ENCODE measurements around the gene HCN2. TPM values are rescaled to one million over a fixed set of nuclear protein-coding genes. Genes with fewer than 3 reads are reported as not detected.

The HCN2 gene
- total and polyA plus RNA-seq, 2 of the 13 experiments (the other 11 are each of a cell fraction or from before 2014, with no cell fraction given): 0.01 TPM; not detected in 1

GRCh38 chr19:584240-585001 is 5.3 kb upstream of the HCN2 start (continued):
- TF ChIP-seq HNRNPL (IDR thresholded peaks at IDR 0.05; ENCODE audit: low read depth, low read length) (0 out of 2 replicates have a peak, but pooled peaks have one; percentile 54), HNF1B (CRISPR knock-in tag; IDR thresholded peaks at IDR 0.05) (peak; percentile 89), REPIN1 (CRISPR knock-in tag; IDR thresholded peaks at IDR 0.05; ENCODE audit: borderline replicate concordance, low read depth) (0 out of 2 replicates have a peak, but pooled peaks have one; percentile 17), HMGXB4 (CRISPR knock-in tag; IDR thresholded peaks at IDR 0.05; ENCODE audit: borderline replicate concordance in 1 of 2, low read depth in 1 of 2) (peak; percentile 26 to 88; a peak in 2 of 4 replicates), PHF20 (CRISPR knock-in tag; IDR thresholded peaks at IDR 0.05) (peak; percentile 43; the same call in 1 of the 2 replicates), TGIF2 (CRISPR knock-in tag; IDR thresholded peaks at IDR 0.05) (0 out of 2 replicates have a peak, but pooled peaks have one; percentile 62), XRCC5 (optimal IDR thresholded peaks at IDR 0.05; ENCODE audit: low read length) (peak; percentile 58), JUN (CRISPR knock-in tag; IDR thresholded peaks at IDR 0.05) (no peak), ZBTB42 (CRISPR knock-in tag; IDR thresholded peaks at IDR 0.05) (no peak), FOXP4 (CRISPR knock-in tag; IDR thresholded peaks at IDR 0.05) (0 out of 2 replicates have a peak, but pooled peaks have one; percentile 7), JUNB (CRISPR knock-in tag; IDR thresholded peaks at IDR 0.05; ENCODE audit: borderline replicate concordance) (no peak), DPF2 (CRISPR knock-in tag; IDR thresholded peaks at IDR 0.05; ENCODE audit: borderline replicate concordance, low read depth) (no peak), PAF1 (CRISPR knock-in tag; IDR thresholded peaks at IDR 0.05) (peak; percentile 97), FOXC1 (CRISPR knock-in tag; IDR thresholded peaks at IDR 0.05; ENCODE audit: borderline replicate concordance) (0 out of 2 replicates have a peak, but pooled peaks have one; percentile 36), KDM2A (CRISPR knock-in tag; IDR thresholded peaks at IDR 0.05; ENCODE audit: borderline replicate concordance, low read depth) (peak; percentile 97), RBFOX2 (IDR thresholded peaks at IDR 0.05; ENCODE audit: low read depth, low read length) (0 out of 2 replicates have a peak, but pooled peaks have one; percentile 34), SRSF4 (IDR thresholded peaks at IDR 0.05; ENCODE audit: low read depth, low read length, poor library complexity, severe bottlenecking) (no peak), REL (CRISPR knock-in tag; conservative IDR thresholded peaks at IDR 0.05) (peak; percentile 61; the same call in 1 of the 2 replicates), FIP1L1 (IDR thresholded peaks at IDR 0.05; ENCODE audit: borderline replicate concordance, insufficient read depth, low read depth, low read length) (no peak), MIER3 (CRISPR knock-in tag; IDR thresholded peaks at IDR 0.05; ENCODE audit: borderline replicate concordance) (no peak), CREBL2 (CRISPR knock-in tag; IDR thresholded peaks at IDR 0.05; ENCODE audit: borderline replicate concordance) (no peak), ZIK1 (CRISPR knock-in tag; IDR thresholded peaks at IDR 0.05; ENCODE audit: borderline replicate concordance, low read depth) (no peak), NPAS2 (CRISPR knock-in tag; IDR thresholded peaks at IDR 0.05; ENCODE audit: borderline replicate concordance) (no peak)

All from HepG2 (cell line).